MM.1S (cell line): Measurements from ENCODE around the gene DEFB123.

Experiments used
- DNase-seq: peaks from one replicate; pipeline ENCODE4 v3.0.0-alpha.2; 2015
- H2AFZ ChIP-seq: fragments of 300-600 bp; sonication (generic); 2 replicates; pipeline ENCODE4 v1.6.0; 2016; ENCODE audit warnings: antibody characterized with exemption, low read length
- H3F3A ChIP-seq: fragments of 300-600 bp; sonication (generic); 2 replicates; pipeline ENCODE4 v1.6.1; 2016; ENCODE audit warnings: mild to moderate bottlenecking, antibody characterized with exemption, low read length, moderate library complexity, mixed read lengths; ENCODE audit not compliant: insufficient read depth
- H3K27ac ChIP-seq: fragments of 300-600 bp; sonication (generic); 2 replicates; pipeline ENCODE4 v1.5.1; 2016; ENCODE audit warnings: mild to moderate bottlenecking, low read length
- H3K27me3 ChIP-seq: fragments of 300-600 bp; sonication (generic); replicated peaks from 2 replicates; pipeline ENCODE4 v1.6.0; 2016; ENCODE audit warnings: low read length; ENCODE audit not compliant: insufficient read depth
- H3K36me3 ChIP-seq: fragments of 300-600 bp; sonication (generic); replicated peaks from 2 replicates; pipeline ENCODE4 v1.6.1; 2016; ENCODE audit warnings: mild to moderate bottlenecking, low read length, mixed read lengths; ENCODE audit not compliant: insufficient read depth
- H3K4me1 ChIP-seq: fragments of 300-600 bp; sonication (generic); 2 replicates; pipeline ENCODE4 v1.6.1; 2016; ENCODE audit warnings: low read length, mixed read lengths
- H3K4me2 ChIP-seq: fragments of 300-600 bp; sonication (generic); 2 replicates; pipeline ENCODE4 v1.6.0; 2016; ENCODE audit warnings: low read depth, low read length
- H3K4me3 ChIP-seq: fragments of 300-600 bp; sonication (generic); 2 replicates; pipeline ENCODE4 v1.5.1; 2016; ENCODE audit warnings: low read length, mixed read lengths
- H3K79me2 ChIP-seq: fragments of 300-600 bp; sonication (generic); 2 replicates; pipeline ENCODE4 v1.6.1; 2016; ENCODE audit warnings: mixed run types, low read length, mixed read lengths
- H3K9ac ChIP-seq: fragments of 300-600 bp; sonication (generic); 2 replicates; pipeline ENCODE4 v1.6.1; 2016; ENCODE audit warnings: low read length, mixed read lengths
- H3K9me2 ChIP-seq: fragments of 300-600 bp; sonication (generic); replicated peaks from 2 replicates; pipeline ENCODE4 v1.6.1; 2016; ENCODE audit warnings: mild to moderate bottlenecking, low read length, mixed read lengths; ENCODE audit not compliant: insufficient read depth
- H3K9me3 ChIP-seq: fragments of 300-600 bp; sonication (generic); replicated peaks from 2 replicates; pipeline ENCODE4 v1.6.1; 2016; ENCODE audit warnings: mild to moderate bottlenecking, low read length, mixed read lengths; ENCODE audit not compliant: insufficient read depth
- H4K20me1 ChIP-seq: fragments of 300-600 bp; sonication (generic); 2 replicates; pipeline ENCODE4 v1.6.1; 2016; ENCODE audit warnings: mild to moderate bottlenecking, low read length, moderate library complexity, mixed read lengths; ENCODE audit not compliant: insufficient read depth
- EZH2 ChIP-seq: fragments of 300-600 bp; sonication (generic); optimal IDR thresholded peaks from 2 replicates; pipeline ENCODE3; 2017; ENCODE audit warnings: low read depth, mild to moderate bottlenecking, antibody characterized with exemption, low read length, mixed read lengths
- EZH2phosphoT487 ChIP-seq: fragments of 300-600 bp; sonication (generic); IDR thresholded peaks from 2 replicates; pipeline ENCODE4 v1.6.1; 2018; ENCODE audit warnings: antibody characterized with exemption, low read length
- TF ChIP-seq, protein P1 (sequence below): fragments of 300-600 bp; sonication (generic); IDR thresholded peaks from 2 replicates; pipeline ENCODE4 v1.5.1; 2016; ENCODE audit warnings: antibody characterized with exemption, low read length, mixed read lengths

Gene DEFB123

DNA sequence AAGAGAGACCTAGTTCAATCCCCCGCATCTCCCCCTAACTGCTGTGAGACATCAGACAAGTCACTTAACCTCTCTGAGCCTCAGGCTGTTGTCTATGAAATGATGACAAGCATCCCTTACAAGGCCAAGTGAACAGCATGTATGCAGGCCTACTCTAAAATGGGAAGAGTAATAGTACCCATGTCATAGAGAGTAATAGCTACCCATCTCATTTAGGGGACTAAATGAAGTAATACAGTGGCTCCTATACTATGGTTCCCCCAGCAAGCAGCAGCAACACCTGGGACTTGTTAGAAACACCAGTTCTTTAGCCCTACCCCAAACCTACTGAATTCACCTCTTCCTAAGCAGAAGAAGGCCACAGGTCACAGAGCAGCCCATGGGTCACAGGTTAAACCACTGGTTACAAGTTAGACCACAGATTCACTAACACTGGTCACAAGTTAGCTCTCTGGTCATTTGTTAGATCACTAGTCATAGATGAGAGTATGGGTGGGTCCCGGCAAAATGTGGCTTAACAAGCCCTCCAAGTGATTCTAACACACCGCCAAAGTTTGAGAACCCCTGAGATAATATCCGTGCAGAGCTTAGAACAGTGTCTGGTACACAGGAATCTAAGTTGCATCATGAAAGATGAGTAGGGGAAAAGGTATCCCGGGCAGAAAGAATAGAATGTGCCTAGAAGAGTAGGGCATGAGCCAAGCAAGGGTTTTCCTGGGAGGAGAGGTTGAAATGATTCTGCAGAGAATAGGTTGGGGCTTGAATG, 33.1 kb downstream of the DEFB123 start:
- no peaks in the 10 kb centered on the region for H3K79me2 ChIP-seq
- H3K4me2 ChIP-seq = no peak overlapping the region
- H3K9ac ChIP-seq = no peak overlapping the region
- H3F3A ChIP-seq = no peaks in the 10 kb centered on the region
- no peaks in the 10 kb centered on the region for H3K9me3 ChIP-seq
- no peaks in the 10 kb centered on the region for H3K9me2 ChIP-seq
- peaks cover 10% of the 10 kb centered on the region; the same call in 1 of the 2 replicates for H3K4me1 ChIP-seq
- no peak overlapping the region for H3K4me3 ChIP-seq
- no peak for DNase-seq
- peak overlapping the region; percentile 9; the same call in 1 of the 2 replicates for H2AFZ ChIP-seq
- no peak overlapping the region for H3K27ac ChIP-seq
- 0 out of 2 replicates have a peak, but pooled peaks cover 9% of the 10 kb centered on the region for H3K27me3 ChIP-seq
- TF ChIP-seq, protein P1, sequence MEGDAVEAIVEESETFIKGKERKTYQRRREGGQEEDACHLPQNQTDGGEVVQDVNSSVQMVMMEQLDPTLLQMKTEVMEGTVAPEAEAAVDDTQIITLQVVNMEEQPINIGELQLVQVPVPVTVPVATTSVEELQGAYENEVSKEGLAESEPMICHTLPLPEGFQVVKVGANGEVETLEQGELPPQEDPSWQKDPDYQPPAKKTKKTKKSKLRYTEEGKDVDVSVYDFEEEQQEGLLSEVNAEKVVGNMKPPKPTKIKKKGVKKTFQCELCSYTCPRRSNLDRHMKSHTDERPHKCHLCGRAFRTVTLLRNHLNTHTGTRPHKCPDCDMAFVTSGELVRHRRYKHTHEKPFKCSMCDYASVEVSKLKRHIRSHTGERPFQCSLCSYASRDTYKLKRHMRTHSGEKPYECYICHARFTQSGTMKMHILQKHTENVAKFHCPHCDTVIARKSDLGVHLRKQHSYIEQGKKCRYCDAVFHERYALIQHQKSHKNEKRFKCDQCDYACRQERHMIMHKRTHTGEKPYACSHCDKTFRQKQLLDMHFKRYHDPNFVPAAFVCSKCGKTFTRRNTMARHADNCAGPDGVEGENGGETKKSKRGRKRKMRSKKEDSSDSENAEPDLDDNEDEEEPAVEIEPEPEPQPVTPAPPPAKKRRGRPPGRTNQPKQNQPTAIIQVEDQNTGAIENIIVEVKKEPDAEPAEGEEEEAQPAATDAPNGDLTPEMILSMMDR = no peak
- TF ChIP-seq EZH2 = no peak
- H3K36me3 ChIP-seq = no peaks in the 10 kb centered on the region
- no peaks in the 10 kb centered on the region for H4K20me1 ChIP-seq

DNA sequence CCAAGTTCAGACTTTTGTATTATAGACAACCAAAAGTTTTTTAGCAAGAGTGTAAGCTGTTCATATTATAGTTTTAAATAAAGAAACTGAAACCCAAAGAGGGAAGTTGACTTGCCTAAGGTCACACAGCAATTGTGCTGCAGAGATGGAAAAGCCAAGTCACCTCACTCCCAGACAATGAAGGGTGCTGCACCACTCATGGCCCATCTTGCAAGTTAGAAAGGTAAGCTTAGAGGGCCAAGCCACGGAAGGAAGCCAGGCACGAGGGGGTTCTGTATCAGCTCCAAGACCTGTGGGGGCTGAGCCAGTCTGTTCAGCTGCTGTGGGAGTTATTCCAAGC, 33.6 kb downstream of the DEFB123 start:
- Histone ChIP-seq H3K27ac (no peak overlapping the region), H4K20me1 (no peaks in the 10 kb centered on the region), H3K4me3 (no peak overlapping the region), H3K79me2 (no peaks in the 10 kb centered on the region), H3K4me2 (no peak overlapping the region), H3K4me1 (peaks cover 10% of the 10 kb centered on the region; the same call in 1 of the 2 replicates), H3K27me3 (0 out of 2 replicates have a peak, but pooled peaks cover 9% of the 10 kb centered on the region), H2AFZ (peak overlapping the region; percentile 9), H3K9me3 (no peaks in the 10 kb centered on the region), H3K9ac (no peak overlapping the region), H3F3A (no peaks in the 10 kb centered on the region), H3K9me2 (no peaks in the 10 kb centered on the region), H3K36me3 (no peaks in the 10 kb centered on the region)
- peak; percentile 27 for DNase-seq
- TF ChIP-seq EZH2phosphoT487 = no peak
- TF ChIP-seq, protein P1 = no peak

DNA sequence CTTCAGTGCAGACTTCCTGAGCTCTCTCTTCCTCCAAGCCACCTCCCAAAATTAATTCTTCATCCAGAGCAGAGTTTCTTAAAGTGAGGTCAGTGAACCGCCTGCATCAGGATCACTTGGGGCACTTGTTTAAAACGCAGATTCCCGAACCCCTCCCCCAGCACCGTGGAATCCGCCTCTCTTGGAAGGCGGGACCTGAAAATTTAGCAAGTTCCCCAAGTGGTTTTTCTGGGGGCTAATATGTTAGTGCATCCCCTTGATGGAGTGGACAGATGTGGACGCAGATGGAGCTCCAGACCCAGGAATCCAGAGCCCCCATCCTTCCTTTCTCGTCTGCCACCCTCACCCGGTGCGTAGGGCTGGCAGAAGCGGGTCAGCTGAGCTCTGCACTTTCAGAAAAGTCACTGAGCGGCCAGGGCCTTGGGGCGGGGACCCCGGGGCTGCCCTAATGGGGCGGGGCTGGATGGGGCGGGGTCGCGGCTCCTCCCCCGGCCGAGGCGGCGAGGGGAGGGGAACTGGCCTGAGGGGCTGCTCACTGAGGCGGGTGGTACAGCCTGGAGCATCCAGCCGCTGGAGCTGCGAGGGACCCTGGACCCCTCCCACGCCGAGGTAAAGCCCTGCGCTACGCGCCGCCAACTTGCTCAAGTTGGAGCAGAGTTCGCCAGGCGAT, 34.5 kb downstream of the DEFB123 start, which contains the start of the genes DEFB124 and REM1:
TSS of gene DEFB124 (minus strand) at position 370 of the 670 bp plus-strand sequence. CDS start 2,114 bp downstream, outside the sequence.
TSS of gene REM1 (plus strand) at position 531 of the 670 bp plus-strand sequence. CDS start 1,158 bp downstream, outside the sequence.
- Histone ChIP-seq H2AFZ (peak within 1 kb of the TSS; percentile 9), H3K9ac (no peak within 1 kb of the TSS), H3K4me3 (peak within 1 kb of the TSS; percentile 31; the same call in 1 of the 2 replicates), H4K20me1 (no peaks in the 10 kb centered on the region), H3K27ac (no peak within 1 kb of the TSS), H3K9me3 (no peaks in the 10 kb centered on the region), H3K27me3 (0 out of 2 replicates have a peak, but pooled peaks cover 9% of the 10 kb centered on the region), H3K79me2 (no peaks in the 10 kb centered on the region), H3F3A (no peaks in the 10 kb centered on the region), H3K9me2 (no peaks in the 10 kb centered on the region), H3K4me2 (peak within 1 kb of the TSS; percentile 58), H3K36me3 (no peaks in the 10 kb centered on the region), H3K4me1 (peaks cover 10% of the 10 kb centered on the region; the same call in 1 of the 2 replicates)
- TF ChIP-seq EZH2 (no peak), EZH2phosphoT487 (no peak)
- TF ChIP-seq, protein P1 = no peak
- DNase-seq = peak; percentile 26
